GM18519 (cell line): ENCODE data around the gene RAB5IF.
"Not testable (repeated sequence)": the region's sequence is repeated elsewhere in the genome, so short reads cannot be mapped to it uniquely, and the experiment has no call there.

ENCODE experiments used
- ATAC-seq: cut with Tn5 transposase; IDR thresholded peaks from one replicate; pipeline ENCODE4 v1.9.1; 2021; ENCODE audit warnings: mild to moderate bottlenecking, moderate library complexity; ENCODE audit not compliant: unreplicated experiment, low FRiP score

RAB5IF gene

GRCh38 chr20:36628076-36628475 is 22.5 kb downstream of the RAB5IF start:
- no peak for ATAC-seq

GRCh38 chr20:36629719-36630681 is 24.4 kb downstream of the RAB5IF start:
- ATAC-seq = no peak

GRCh38 chr20:36631646-36632045 is 26.1 kb downstream of the RAB5IF start:
- ATAC-seq = no peak

GRCh38 chr20:36632147-36632486 is 26.5 kb downstream of the RAB5IF start:
- ATAC-seq = no peak

- ATAC-seq = no peak
These were observed 27.1 kb downstream of the RAB5IF start for GRCh38 chr20:36632487-36633284.

GRCh38 chr20:36633285-36633772 is 27.8 kb downstream of the RAB5IF start:
- no peak for ATAC-seq

GRCh38 chr20:36634342-36634741 is 28.8 kb downstream of the RAB5IF start:
- ATAC-seq = no peak

GRCh38 chr20:36638876-36639400 is 33.4 kb downstream of the RAB5IF start:
- ATAC-seq = not testable (repeated sequence)

GRCh38 chr20:36641506-36641843 is 35.9 kb downstream of the RAB5IF start:
- ATAC-seq = no peak

- no peak for ATAC-seq
These were observed 36.6 kb downstream of the RAB5IF start for GRCh38 chr20:36642136-36642535.

GRCh38 chr20:36644032-36644705 is 38.6 kb downstream of the RAB5IF start:
- ATAC-seq = no peak

GRCh38 chr20:36644706-36645095 is 39.1 kb downstream of the RAB5IF start:
- ATAC-seq = no peak

- ATAC-seq = no peak
These were observed 39.8 kb downstream of the RAB5IF start for GRCh38 chr20:36645353-36645752.

GRCh38 chr20:36645998-36646397 is 40.4 kb downstream of the RAB5IF start, which contains the start of gene SLA2:
TSS of gene SLA2 (minus strand) at chr20:36646196. CDS start at chr20:36641335, 4,861 bp downstream.
- ATAC-seq = no peak

- ATAC-seq = no peak
These were observed 41.1 kb downstream of the RAB5IF start for GRCh38 chr20:36646678-36647077.

- ATAC-seq = no peak
These were observed 41.9 kb downstream of the RAB5IF start for GRCh38 chr20:36647196-36648121.

GRCh38 chr20:36653456-36653855 is 47.9 kb downstream of the RAB5IF start:
- no peak for ATAC-seq

- ATAC-seq = no peak
These were observed 48.9 kb downstream of the RAB5IF start for GRCh38 chr20:36654506-36654905.

- ATAC-seq = no peak
These were observed 49.4 kb downstream of the RAB5IF start for GRCh38 chr20:36655004-36655403.
